Panc1 (cell line): ENCODE measurements around the gene INTS2.

ENCODE experiments used
- POLR2AphosphoS5 ChIP-seq: IDR thresholded peaks from 2 replicates; pipeline ENCODE4 v1.6.1; 2012; ENCODE audit warnings: mild to moderate bottlenecking, low read depth, low read length, moderate library complexity
- SIN3A ChIP-seq: IDR thresholded peaks from 2 replicates; pipeline ENCODE4 v1.6.1; 2012; ENCODE audit warnings: low read depth, mild to moderate bottlenecking, low read length, moderate library complexity, borderline replicate concordance; ENCODE audit not compliant: insufficient read depth
- TCF7L2 ChIP-seq: IDR thresholded peaks from 2 replicates; pipeline ENCODE4 v1.6.1; 2011; ENCODE audit warnings: mild to moderate bottlenecking, low read depth, low read length, inconsistent platforms
- TF ChIP-seq, protein P1 (sequence below): fragments of 450-650 bp; IDR thresholded peaks from 2 replicates; pipeline ENCODE4 v1.5.1; 2017; ENCODE audit warnings: mild to moderate bottlenecking
- TF ChIP-seq, protein P2 (sequence below), 2 experiments: IDR thresholded peaks; 2 replicates each; pipeline ENCODE4 v1.6.1; 2011 to 2012; ENCODE audit warnings: low read depth in 2 of 2, control low read depth in 1 of 2, low read length in 1 of 2, mild to moderate bottlenecking in 1 of 2, moderate library complexity in 1 of 2; ENCODE audit not compliant: insufficient read depth in 1 of 2

DNA sequence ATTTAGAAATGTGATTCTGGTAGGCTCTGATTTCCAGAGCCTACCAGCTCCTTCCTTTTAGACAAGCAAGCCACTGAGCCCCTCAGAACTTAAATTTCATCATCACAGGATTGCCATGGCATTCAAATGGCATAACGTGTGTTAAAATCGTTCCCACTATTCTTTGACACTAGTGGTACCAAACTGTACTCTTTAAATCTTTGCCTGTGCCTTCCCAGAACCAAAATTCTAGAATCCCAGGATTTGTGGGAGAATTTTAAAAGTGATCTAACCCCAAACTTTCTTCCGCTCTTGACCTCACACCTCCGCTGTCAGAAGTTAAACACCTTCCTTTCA lies 287 bp upstream of the INTS2 start:
- TF ChIP-seq, protein P1, sequence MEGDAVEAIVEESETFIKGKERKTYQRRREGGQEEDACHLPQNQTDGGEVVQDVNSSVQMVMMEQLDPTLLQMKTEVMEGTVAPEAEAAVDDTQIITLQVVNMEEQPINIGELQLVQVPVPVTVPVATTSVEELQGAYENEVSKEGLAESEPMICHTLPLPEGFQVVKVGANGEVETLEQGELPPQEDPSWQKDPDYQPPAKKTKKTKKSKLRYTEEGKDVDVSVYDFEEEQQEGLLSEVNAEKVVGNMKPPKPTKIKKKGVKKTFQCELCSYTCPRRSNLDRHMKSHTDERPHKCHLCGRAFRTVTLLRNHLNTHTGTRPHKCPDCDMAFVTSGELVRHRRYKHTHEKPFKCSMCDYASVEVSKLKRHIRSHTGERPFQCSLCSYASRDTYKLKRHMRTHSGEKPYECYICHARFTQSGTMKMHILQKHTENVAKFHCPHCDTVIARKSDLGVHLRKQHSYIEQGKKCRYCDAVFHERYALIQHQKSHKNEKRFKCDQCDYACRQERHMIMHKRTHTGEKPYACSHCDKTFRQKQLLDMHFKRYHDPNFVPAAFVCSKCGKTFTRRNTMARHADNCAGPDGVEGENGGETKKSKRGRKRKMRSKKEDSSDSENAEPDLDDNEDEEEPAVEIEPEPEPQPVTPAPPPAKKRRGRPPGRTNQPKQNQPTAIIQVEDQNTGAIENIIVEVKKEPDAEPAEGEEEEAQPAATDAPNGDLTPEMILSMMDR: no peak
- TF ChIP-seq SIN3A: no peak
- no peak; the same call in 1 of the 2 replicates for TF ChIP-seq POLR2AphosphoS5
- TF ChIP-seq, protein P2, sequence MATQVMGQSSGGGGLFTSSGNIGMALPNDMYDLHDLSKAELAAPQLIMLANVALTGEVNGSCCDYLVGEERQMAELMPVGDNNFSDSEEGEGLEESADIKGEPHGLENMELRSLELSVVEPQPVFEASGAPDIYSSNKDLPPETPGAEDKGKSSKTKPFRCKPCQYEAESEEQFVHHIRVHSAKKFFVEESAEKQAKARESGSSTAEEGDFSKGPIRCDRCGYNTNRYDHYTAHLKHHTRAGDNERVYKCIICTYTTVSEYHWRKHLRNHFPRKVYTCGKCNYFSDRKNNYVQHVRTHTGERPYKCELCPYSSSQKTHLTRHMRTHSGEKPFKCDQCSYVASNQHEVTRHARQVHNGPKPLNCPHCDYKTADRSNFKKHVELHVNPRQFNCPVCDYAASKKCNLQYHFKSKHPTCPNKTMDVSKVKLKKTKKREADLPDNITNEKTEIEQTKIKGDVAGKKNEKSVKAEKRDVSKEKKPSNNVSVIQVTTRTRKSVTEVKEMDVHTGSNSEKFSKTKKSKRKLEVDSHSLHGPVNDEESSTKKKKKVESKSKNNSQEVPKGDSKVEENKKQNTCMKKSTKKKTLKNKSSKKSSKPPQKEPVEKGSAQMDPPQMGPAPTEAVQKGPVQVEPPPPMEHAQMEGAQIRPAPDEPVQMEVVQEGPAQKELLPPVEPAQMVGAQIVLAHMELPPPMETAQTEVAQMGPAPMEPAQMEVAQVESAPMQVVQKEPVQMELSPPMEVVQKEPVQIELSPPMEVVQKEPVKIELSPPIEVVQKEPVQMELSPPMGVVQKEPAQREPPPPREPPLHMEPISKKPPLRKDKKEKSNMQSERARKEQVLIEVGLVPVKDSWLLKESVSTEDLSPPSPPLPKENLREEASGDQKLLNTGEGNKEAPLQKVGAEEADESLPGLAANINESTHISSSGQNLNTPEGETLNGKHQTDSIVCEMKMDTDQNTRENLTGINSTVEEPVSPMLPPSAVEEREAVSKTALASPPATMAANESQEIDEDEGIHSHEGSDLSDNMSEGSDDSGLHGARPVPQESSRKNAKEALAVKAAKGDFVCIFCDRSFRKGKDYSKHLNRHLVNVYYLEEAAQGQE (IDR thresholded peaks at IDR 0.05; ENCODE audit: insufficient read depth in 1 of 2, low read depth in 2 of 2, low read length in 1 of 2): no peak
- TF ChIP-seq TCF7L2: no peak; the same call in 1 of the 2 replicates
